Hepatocyte (in vitro differentiated cells): ENCODE data around the gene CDC42EP5.

ENCODE experiments used
- CTCF ChIP-seq: fragments of 200-600 bp; sonication (generic); IDR thresholded peaks from 2 replicates; pipeline ENCODE4 v1.5.1; 2016; ENCODE audit warnings: antibody characterized with exemption, mild to moderate bottlenecking; ENCODE audit not compliant: poor library complexity
- EZH2 ChIP-seq: fragments of 200-600 bp; sonication (generic); IDR thresholded peaks from 2 replicates; pipeline ENCODE4 v1.6.1; 2016; ENCODE audit warnings: antibody characterized with exemption, mild to moderate bottlenecking, borderline replicate concordance
- EZH2phosphoT487 ChIP-seq: fragments of 200-600 bp; sonication (generic); IDR thresholded peaks from one replicate; pipeline ENCODE4 v1.6.1; 2018; ENCODE audit warnings: antibody characterized with exemption, mild to moderate bottlenecking, low read depth, moderate library complexity; ENCODE audit not compliant: unreplicated experiment, severe bottlenecking

- TF ChIP-seq EZH2phosphoT487: no peak
- no peak for TF ChIP-seq CTCF
- TF ChIP-seq EZH2: no peak
These were observed 20.5 kb downstream of the CDC42EP5 start for GRCh38 chr19:54452626-54453025.
